H1 (cell line): ENCODE data around the gene MLYCD.

Experiments used
- EP300 ChIP-seq, 2 experiments: IDR thresholded peaks; 1 replicate in 1 of 2; 2 replicates in 1 of 2; pipeline ENCODE4 v1.6.1; 2011 to 2012; ENCODE audit warnings: low read depth in 2 of 2, low read length in 2 of 2, mild to moderate bottlenecking in 2 of 2, borderline replicate concordance in 1 of 2, inconsistent platforms in 1 of 2, moderate library complexity in 1 of 2
- TF ChIP-seq, protein P1 (sequence below), 3 experiments: IDR thresholded peaks; 1 replicate in 2 of 3; 2 replicates in 1 of 3; pipeline versions ENCODE4 v1.5.1 to v1.6.1; 2011; ENCODE audit warnings: low read length in 3 of 3, mild to moderate bottlenecking in 3 of 3, inconsistent platforms in 2 of 3, low read depth in 1 of 3, moderate library complexity in 1 of 3; ENCODE audit not compliant: insufficient read depth in 1 of 3; ENCODE audit errors: control extremely low read depth in 1 of 3

DNA sequence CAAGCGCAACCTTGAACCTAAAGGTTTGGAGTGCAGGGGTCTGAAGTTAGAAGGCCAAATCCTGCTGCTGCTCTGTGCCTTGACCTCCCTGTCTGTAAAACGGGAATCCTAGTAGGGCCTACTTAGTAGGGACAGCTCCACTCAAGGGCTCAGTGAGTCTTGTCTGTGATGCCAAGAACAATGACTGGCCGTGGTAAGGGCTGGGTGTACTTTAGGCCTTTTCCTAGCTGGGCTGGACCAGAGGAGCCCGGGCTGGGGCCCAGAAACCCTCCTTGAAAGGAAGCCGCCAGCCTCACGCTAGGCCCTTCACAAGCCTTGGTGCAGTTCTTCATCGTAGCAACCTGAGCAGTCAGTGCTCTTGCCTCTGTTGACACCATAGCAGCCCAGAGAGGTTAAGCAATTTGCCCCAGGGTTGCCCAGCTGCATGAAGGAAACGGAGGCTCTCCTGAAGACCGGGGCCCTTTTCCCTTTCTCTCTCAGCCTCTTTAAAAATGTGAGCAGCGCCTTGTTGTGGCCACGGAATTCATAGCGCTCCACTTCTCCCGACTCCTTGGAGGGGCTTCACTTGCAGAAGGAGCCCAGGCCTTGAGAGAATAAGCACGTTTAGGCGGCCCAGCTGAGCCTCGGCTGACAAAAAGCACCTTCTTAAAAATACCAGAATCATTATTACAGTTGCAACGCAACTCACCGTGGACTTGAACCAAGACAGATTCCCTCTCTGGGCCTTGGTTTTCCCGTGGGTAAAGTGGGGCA lies 73.5 kb downstream of the MLYCD start:
- TF ChIP-seq EP300 (IDR thresholded peaks at IDR 0.05; ENCODE audit: borderline replicate concordance in 1 of 2, low read depth in 2 of 2, low read length in 2 of 2): no peak
- TF ChIP-seq, protein P1, sequence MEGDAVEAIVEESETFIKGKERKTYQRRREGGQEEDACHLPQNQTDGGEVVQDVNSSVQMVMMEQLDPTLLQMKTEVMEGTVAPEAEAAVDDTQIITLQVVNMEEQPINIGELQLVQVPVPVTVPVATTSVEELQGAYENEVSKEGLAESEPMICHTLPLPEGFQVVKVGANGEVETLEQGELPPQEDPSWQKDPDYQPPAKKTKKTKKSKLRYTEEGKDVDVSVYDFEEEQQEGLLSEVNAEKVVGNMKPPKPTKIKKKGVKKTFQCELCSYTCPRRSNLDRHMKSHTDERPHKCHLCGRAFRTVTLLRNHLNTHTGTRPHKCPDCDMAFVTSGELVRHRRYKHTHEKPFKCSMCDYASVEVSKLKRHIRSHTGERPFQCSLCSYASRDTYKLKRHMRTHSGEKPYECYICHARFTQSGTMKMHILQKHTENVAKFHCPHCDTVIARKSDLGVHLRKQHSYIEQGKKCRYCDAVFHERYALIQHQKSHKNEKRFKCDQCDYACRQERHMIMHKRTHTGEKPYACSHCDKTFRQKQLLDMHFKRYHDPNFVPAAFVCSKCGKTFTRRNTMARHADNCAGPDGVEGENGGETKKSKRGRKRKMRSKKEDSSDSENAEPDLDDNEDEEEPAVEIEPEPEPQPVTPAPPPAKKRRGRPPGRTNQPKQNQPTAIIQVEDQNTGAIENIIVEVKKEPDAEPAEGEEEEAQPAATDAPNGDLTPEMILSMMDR (IDR thresholded peaks at IDR 0.05; ENCODE audit: control extremely low read depth in 1 of 3, insufficient read depth in 1 of 3, low read depth in 1 of 3, low read length in 3 of 3): peak in 1 of 3 experiments; percentile 27; a peak in 1 of 4 replicates
